Measurements from ENCODE around the gene TMEM186.

- TF ChIP-seq POLR2A (IDR thresholded peaks at IDR 0.05) (no peak), CTCF (IDR thresholded peaks at IDR 0.05) (no peak)
Observed at GRCh38 chr16:8777217-8777616, 20.2 kb downstream of the TMEM186 start.

All from adrenal gland (tissue), 5 donors.